Measurements from ENCODE around the gene BMERB1. TPM values are rescaled to one million over a fixed set of nuclear protein-coding genes. Genes with fewer than 3 reads are reported as not detected.
A peak's percentile ranks its signal among the peaks of the same experiment; 100 is the strongest.

BMERB1 gene
- total and polyA plus RNA-seq, 9 of the 15 experiments (the other 6 are each of a cell fraction or from before 2014, with no cell fraction given): 0.29 to 2.9 (median 0.94) TPM

DNA sequence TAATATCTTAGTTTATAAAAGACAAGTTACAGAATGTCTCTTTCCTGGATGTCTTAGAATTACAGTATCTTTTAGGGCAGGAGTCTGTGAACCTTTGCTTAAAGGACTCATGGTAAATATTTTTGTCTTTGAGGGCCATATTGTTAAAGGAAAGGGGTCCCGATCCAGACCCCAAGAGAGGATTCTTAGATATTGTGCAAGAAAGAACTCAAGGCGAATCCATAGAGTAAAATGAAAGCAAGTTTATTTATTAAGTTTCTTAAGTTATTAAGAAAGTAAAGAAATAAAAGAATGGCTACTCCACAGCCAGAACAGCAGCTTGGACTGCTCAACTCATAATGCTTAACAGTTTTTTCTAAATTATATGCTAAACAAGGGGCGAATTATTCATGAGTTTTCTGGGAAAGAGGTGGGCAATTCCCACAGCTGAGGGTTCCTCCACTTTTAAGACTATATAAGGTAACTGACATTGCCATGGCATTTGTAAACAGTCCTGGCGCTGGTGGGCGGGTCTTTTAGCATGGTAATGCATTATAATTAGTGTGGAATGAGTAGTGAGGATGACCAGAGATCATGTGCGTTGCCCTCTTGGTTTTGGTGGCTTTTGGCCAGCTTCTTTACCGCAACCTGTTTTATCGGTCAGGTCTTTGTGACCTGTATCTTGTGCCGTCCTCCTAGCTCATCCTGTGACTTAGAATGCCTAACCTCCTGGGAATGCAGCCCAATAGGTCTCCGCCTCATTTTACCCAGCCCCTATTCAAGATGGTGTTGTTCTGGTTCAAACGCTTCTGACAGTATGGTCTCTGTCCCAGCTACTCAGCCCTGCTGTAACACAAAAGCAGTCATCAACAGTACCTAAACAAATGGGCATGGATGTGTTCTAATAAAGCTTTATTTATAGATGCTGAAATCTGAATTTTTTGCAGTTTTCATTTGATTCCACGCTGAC lies 53.2 kb downstream of the BMERB1 start (continued):
- TF ChIP-seq ARHGAP35 (IDR thresholded peaks at IDR 0.05; ENCODE audit: partially characterized antibody) (no peak), MTA1 (IDR thresholded peaks at IDR 0.05; ENCODE audit: borderline replicate concordance) (no peak), ARID1B (IDR thresholded peaks at IDR 0.05) (no peak), ZNF551 (CRISPR knock-in tag; IDR thresholded peaks at IDR 0.05) (no peak), ZNF3 (CRISPR knock-in tag; IDR thresholded peaks at IDR 0.05) (no peak), HMG20B (CRISPR knock-in tag; IDR thresholded peaks at IDR 0.05) (no peak), ZNF184 (CRISPR knock-in tag; IDR thresholded peaks at IDR 0.05) (no peak), U2AF2 (optimal IDR thresholded peaks at IDR 0.05; ENCODE audit: low read depth, low read length) (no peak), HOXB6 (CRISPR knock-in tag; IDR thresholded peaks at IDR 0.05; ENCODE audit: borderline replicate concordance) (no peak), XRCC3 (IDR thresholded peaks at IDR 0.05) (no peak), MCM5 (IDR thresholded peaks at IDR 0.05; ENCODE audit: low read depth) (no peak), STAT5A (IDR thresholded peaks at IDR 0.05; ENCODE audit: borderline replicate concordance, low read length) (0 out of 2 replicates have a peak, but pooled peaks have one; percentile 31)
- TF ChIP-seq, protein P1, sequence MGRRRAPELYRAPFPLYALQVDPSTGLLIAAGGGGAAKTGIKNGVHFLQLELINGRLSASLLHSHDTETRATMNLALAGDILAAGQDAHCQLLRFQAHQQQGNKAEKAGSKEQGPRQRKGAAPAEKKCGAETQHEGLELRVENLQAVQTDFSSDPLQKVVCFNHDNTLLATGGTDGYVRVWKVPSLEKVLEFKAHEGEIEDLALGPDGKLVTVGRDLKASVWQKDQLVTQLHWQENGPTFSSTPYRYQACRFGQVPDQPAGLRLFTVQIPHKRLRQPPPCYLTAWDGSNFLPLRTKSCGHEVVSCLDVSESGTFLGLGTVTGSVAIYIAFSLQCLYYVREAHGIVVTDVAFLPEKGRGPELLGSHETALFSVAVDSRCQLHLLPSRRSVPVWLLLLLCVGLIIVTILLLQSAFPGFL (CRISPR knock-in tag; IDR thresholded peaks at IDR 0.05): no peak
- TF ChIP-seq, protein P2, sequence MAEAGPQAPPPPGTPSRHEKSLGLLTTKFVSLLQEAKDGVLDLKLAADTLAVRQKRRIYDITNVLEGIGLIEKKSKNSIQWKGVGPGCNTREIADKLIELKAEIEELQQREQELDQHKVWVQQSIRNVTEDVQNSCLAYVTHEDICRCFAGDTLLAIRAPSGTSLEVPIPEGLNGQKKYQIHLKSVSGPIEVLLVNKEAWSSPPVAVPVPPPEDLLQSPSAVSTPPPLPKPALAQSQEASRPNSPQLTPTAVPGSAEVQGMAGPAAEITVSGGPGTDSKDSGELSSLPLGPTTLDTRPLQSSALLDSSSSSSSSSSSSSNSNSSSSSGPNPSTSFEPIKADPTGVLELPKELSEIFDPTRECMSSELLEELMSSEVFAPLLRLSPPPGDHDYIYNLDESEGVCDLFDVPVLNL (CRISPR knock-in tag; IDR thresholded peaks at IDR 0.05; ENCODE audit: low read depth): no peak
- TF ChIP-seq, protein P3, sequence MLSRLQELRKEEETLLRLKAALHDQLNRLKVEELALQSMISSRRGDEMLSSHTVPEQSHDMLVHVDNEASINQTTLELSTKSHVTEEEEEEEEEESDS (CRISPR knock-in tag; IDR thresholded peaks at IDR 0.05): no peak
- TF ChIP-seq, protein P4, sequence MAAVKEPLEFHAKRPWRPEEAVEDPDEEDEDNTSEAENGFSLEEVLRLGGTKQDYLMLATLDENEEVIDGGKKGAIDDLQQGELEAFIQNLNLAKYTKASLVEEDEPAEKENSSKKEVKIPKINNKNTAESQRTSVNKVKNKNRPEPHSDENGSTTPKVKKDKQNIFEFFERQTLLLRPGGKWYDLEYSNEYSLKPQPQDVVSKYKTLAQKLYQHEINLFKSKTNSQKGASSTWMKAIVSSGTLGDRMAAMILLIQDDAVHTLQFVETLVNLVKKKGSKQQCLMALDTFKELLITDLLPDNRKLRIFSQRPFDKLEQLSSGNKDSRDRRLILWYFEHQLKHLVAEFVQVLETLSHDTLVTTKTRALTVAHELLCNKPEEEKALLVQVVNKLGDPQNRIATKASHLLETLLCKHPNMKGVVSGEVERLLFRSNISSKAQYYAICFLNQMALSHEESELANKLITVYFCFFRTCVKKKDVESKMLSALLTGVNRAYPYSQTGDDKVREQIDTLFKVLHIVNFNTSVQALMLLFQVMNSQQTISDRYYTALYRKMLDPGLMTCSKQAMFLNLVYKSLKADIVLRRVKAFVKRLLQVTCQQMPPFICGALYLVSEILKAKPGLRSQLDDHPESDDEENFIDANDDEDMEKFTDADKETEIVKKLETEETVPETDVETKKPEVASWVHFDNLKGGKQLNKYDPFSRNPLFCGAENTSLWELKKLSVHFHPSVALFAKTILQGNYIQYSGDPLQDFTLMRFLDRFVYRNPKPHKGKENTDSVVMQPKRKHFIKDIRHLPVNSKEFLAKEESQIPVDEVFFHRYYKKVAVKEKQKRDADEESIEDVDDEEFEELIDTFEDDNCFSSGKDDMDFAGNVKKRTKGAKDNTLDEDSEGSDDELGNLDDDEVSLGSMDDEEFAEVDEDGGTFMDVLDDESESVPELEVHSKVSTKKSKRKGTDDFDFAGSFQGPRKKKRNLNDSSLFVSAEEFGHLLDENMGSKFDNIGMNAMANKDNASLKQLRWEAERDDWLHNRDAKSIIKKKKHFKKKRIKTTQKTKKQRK (IDR thresholded peaks at IDR 0.05; ENCODE audit: borderline replicate concordance, low read depth, low read length): no peak
- TF ChIP-seq, protein P5, sequence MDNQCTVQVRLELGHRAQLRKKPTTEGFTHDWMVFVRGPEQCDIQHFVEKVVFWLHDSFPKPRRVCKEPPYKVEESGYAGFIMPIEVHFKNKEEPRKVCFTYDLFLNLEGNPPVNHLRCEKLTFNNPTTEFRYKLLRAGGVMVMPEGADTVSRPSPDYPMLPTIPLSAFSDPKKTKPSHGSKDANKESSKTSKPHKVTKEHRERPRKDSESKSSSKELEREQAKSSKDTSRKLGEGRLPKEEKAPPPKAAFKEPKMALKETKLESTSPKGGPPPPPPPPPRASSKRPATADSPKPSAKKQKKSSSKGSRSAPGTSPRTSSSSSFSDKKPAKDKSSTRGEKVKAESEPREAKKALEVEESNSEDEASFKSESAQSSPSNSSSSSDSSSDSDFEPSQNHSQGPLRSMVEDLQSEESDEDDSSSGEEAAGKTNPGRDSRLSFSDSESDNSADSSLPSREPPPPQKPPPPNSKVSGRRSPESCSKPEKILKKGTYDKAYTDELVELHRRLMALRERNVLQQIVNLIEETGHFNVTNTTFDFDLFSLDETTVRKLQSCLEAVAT (IDR thresholded peaks at IDR 0.05): 0 out of 4 replicates have a peak, but pooled peaks of 1 of the 2 experiments have one; percentile 44

Measured in K562 (cell line).